ENCODE measurements around the gene RAMP3. TPM values are rescaled to one million over a fixed set of nuclear protein-coding genes. Genes with fewer than 3 reads are reported as not detected.
"Not testable (repeated sequence)": the region's sequence is repeated elsewhere in the genome, so short reads cannot be mapped to it uniquely, and the experiment has no call there.

Gene RAMP3
- total RNA-seq = not detected in 3 replicates
- long read RNA-seq = 0 reads

GRCh38 chr7:45157653-45158401 lies at the start of gene RAMP3:
Gene RAMP3, plus strand, starts transcription at chr7:45157791. Its CDS starts 38 bp downstream, at chr7:45157829.
- Mint-ChIP-seq H3K4me1 (ENCODE audit: low read depth) (peaks cover 7% of the 10 kb centered on the region), H3K4me3 (ENCODE audit: unreplicated experiment) (no peak within 1 kb of the TSS), H3K27me3 (ENCODE audit: low read depth) (peaks cover 36% of the 10 kb centered on the region), H3K27ac (ENCODE audit: unreplicated experiment) (no peak within 1 kb of the TSS), H3K36me3 (ENCODE audit: low read depth) (peaks cover 5% of the 10 kb centered on the region), H3K9me3 (ENCODE audit: low read depth) (no peaks in the 10 kb centered on the region)
- TF ChIP-seq CTCF (IDR thresholded peaks at IDR 0.05) = no peak
- peak; percentile 74 for DNase-seq (ENCODE audit: low spot score)

DNA sequence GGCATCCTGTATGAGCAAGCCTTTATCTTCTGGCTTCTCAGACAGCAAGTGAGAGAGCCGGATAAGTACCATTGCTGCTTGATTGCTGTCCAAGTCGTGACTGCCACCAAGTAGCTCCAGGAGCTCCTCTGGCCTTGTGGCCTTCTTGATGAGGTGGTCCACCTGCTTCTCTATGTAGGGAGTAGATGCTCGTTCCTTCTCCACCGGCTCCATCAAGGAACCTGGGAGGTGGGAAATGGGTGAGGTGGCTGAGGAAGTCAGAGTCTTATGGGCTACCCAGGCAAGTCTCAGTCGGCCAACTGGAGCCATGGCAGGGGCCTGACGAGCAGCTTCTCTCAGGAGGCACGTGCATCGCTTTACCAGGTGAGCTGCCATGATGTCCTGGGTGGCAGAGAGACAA lies 48.7 kb upstream of the RAMP3 start:
- peaks cover 6% of the 10 kb centered on the region for H3K36me3 Mint-ChIP-seq (ENCODE audit: low read depth)
- H3K27ac Mint-ChIP-seq (ENCODE audit: unreplicated experiment) = no peak overlapping the region
- TF ChIP-seq CTCF (IDR thresholded peaks at IDR 0.05) = no peak
- H3K27me3 Mint-ChIP-seq (ENCODE audit: low read depth) = no peaks in the 10 kb centered on the region
- no peak overlapping the region for H3K4me3 Mint-ChIP-seq (ENCODE audit: unreplicated experiment)
- no peaks in the 10 kb centered on the region for H3K9me3 Mint-ChIP-seq (ENCODE audit: low read depth)
- peaks cover 41% of the 10 kb centered on the region for H3K4me1 Mint-ChIP-seq (ENCODE audit: low read depth)
- no peak for DNase-seq (ENCODE audit: low spot score)

DNA sequence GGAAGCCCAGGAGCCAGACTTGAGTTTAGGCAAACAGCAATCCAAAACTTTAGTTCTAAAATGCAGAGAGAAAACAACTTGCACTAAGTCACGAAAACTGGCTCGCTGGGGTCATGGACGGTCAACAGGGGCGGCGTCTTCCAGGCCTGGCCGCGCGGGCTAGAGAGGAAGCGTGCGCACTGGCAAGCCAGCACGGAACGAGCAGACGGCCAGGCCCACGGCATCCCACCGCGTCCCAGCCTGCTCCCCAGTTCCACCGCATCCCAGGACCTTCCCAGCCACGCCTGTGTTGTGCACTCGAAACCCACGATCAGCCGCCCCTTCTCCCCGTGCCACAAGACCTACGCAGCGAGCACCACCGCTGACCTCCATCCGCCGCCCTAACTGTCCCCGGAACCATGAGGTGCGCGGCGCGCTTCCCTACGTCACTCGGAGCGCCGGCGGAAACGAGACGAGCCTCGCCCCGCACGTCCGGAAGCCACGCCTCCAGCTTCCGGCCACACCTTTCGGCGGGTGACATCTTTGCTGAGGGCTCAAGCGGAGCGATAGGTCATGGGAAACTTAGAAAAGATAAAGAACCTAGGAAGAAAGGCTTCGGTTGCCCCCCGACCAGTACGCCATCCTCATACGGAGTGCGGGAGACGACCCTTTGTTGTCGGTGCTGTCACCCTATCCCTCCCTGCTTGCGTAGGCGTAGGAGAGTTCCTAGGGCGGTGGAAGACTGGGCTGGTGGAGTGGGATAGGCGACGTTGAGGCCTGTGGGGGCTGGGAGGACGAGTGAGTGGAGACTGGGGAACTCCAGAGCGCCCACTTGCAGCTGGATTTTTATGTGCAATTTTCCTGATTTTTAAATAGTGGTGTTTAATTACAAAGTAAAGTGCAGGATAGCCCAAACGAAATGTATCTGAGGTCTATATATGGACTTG lies 46.0 kb upstream of the RAMP3 start, which contains the start of gene TBRG4:
Gene TBRG4, minus strand, starts transcription at position 400 of the 926 bp plus-strand sequence. CDS start 2,460 bp downstream, outside the sequence.
- Mint-ChIP-seq H3K4me3 (ENCODE audit: unreplicated experiment) (peak within 1 kb of the TSS; percentile 96), H3K36me3 (ENCODE audit: low read depth) (peaks cover 4% of the 10 kb centered on the region), H3K9me3 (ENCODE audit: low read depth) (no peaks in the 10 kb centered on the region), H3K27me3 (ENCODE audit: low read depth) (peaks cover 14% of the 10 kb centered on the region), H3K27ac (ENCODE audit: unreplicated experiment) (peak within 1 kb of the TSS; percentile 98), H3K4me1 (ENCODE audit: low read depth) (peaks cover 41% of the 10 kb centered on the region)
- peak; percentile 75 for TF ChIP-seq CTCF (IDR thresholded peaks at IDR 0.05)
- DNase-seq (ENCODE audit: low spot score) = peak; percentile 96

- peak overlapping the region; percentile 96 for H3K4me3 Mint-ChIP-seq (ENCODE audit: unreplicated experiment)
- H3K36me3 Mint-ChIP-seq (ENCODE audit: low read depth) = peaks cover 4% of the 10 kb centered on the region
- peaks cover 15% of the 10 kb centered on the region for H3K27me3 Mint-ChIP-seq (ENCODE audit: low read depth)
- H3K9me3 Mint-ChIP-seq (ENCODE audit: low read depth) = no peaks in the 10 kb centered on the region
- no peak for DNase-seq (ENCODE audit: low spot score)
- TF ChIP-seq CTCF (IDR thresholded peaks at IDR 0.05) = no peak
- H3K27ac Mint-ChIP-seq (ENCODE audit: unreplicated experiment) = peak overlapping the region; percentile 32
- H3K4me1 Mint-ChIP-seq (ENCODE audit: low read depth) = peaks cover 38% of the 10 kb centered on the region
These were observed 44.9 kb upstream of the RAMP3 start for GRCh38 chr7:45112648-45113047.

DNA sequence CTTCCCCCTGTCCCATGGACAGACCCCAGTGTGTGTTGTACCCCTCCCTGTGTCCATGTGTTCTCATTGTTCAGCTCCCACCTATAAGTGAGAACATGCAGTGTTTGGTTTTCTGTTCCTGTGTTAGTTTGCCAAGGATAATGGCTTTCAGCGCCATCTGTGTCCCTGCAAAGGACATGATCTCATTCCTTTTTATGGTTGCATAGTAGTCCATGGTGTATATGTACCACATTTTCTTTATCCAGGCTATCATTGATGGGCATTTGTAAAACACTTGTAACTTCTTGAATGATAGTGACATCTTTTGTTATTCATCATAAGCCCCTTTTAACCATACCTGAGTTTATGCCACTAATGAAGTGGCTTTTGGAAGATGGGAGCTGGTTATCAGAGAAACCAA lies 43.3 kb upstream of the RAMP3 start:
- H3K9me3 Mint-ChIP-seq (ENCODE audit: low read depth); H3K36me3 Mint-ChIP-seq (ENCODE audit: low read depth); H3K4me3 Mint-ChIP-seq (ENCODE audit: unreplicated experiment); H3K27ac Mint-ChIP-seq (ENCODE audit: unreplicated experiment); DNase-seq (ENCODE audit: low spot score): not testable (repeated sequence)
- Mint-ChIP-seq H3K27me3 (ENCODE audit: low read depth) (peaks cover 15% of the 10 kb centered on the region), H3K4me1 (ENCODE audit: low read depth) (peaks cover 26% of the 10 kb centered on the region)

Data from chondrocyte (in vitro differentiated cells).